Glutamatergic neuron (in vitro differentiated cells): Measurements from ENCODE around the gene AFF3. TPM values are rescaled to one million over a fixed set of nuclear protein-coding genes. Genes with fewer than 3 reads are reported as not detected.

Experiments
- DNase-seq: peaks from one replicate; pipeline ENCODE4 v3.0.0; 2022
- H3K27ac Mint-ChIP-seq: one replicate; pipeline ENCODE4 v1.8.0; 2020; ENCODE audit warnings: mild to moderate bottlenecking, mixed read lengths, inconsistent platforms; ENCODE audit not compliant: unreplicated experiment
- H3K27me3 Mint-ChIP-seq: one replicate; pipeline ENCODE4 v1.8.0; 2020; ENCODE audit warnings: mild to moderate bottlenecking, moderate library complexity, mixed read lengths, inconsistent platforms; ENCODE audit not compliant: unreplicated experiment
- H3K36me3 Mint-ChIP-seq: one replicate; pipeline ENCODE4 v1.8.0; 2020; ENCODE audit warnings: mild to moderate bottlenecking, mixed read lengths, inconsistent platforms; ENCODE audit not compliant: unreplicated experiment
- H3K4me1 Mint-ChIP-seq: one replicate; pipeline ENCODE4 v1.8.0; 2020; ENCODE audit warnings: mild to moderate bottlenecking, low read depth, mixed read lengths, inconsistent platforms; ENCODE audit not compliant: unreplicated experiment
- H3K4me3 Mint-ChIP-seq: one replicate; pipeline ENCODE4 v1.8.0; 2020; ENCODE audit warnings: mild to moderate bottlenecking, mixed read lengths, inconsistent platforms; ENCODE audit not compliant: unreplicated experiment
- H3K9me3 Mint-ChIP-seq: one replicate; pipeline ENCODE4 v1.8.0; 2020; ENCODE audit warnings: mild to moderate bottlenecking, moderate library complexity, mixed read lengths, inconsistent platforms; ENCODE audit not compliant: unreplicated experiment
- CTCF ChIP-seq: fragments of 200-600 bp; sonication (generic); IDR thresholded peaks from one replicate; pipeline ENCODE4 v1.5.0; 2021; ENCODE audit not compliant: partially characterized antibody, unreplicated experiment
- total RNA-seq: library from RNA; stranded (reverse); fragmentation: NEBNext Ultra II Directional; extraction: Animal tissue kit (Norgen Biotek cat#: 25700); gene quantifications from one replicate; pipeline ENCODE4 v1.2.1, GENCODE V29; 2021; ENCODE audit not compliant: unreplicated experiment

The AFF3 gene
- total RNA-seq, 1 donor from 2014 or later, result 125 TPM

DNA sequence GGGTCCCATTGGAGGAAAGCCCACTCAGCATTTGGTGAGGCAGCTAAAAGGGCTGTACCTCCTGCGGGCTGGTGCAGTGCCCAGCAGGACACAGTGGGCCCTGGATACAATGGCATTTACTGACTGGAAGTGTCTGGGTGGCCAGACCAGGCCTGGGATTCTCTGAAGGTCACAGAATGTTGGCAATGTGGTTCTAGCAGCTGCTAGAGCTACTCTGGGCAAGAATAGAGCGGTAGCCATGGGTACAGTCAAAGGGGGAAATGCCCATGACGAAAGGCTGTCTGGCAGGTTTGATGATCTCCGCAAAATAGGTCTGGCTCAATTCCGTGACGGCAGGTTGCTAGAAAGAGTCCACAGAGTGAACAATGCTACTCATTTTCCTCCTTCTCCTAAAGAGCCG lies 241.8 kb downstream of the AFF3 start:
- H3K4me1 Mint-ChIP-seq, result peaks cover 33% of the 10 kb centered on the region
- H3K36me3 Mint-ChIP-seq, result no peaks in the 10 kb centered on the region
- H3K4me3 Mint-ChIP-seq, result no peak overlapping the region
- H3K27me3 Mint-ChIP-seq, result peaks cover 9% of the 10 kb centered on the region
- peak overlapping the region; percentile 40 for H3K27ac Mint-ChIP-seq
- no peak for TF ChIP-seq CTCF
- peaks cover 8% of the 10 kb centered on the region for H3K9me3 Mint-ChIP-seq
- DNase-seq, result no peak

GRCh38 chr2:99899882-99900281 lies 242.5 kb downstream of the AFF3 start:
- Mint-ChIP-seq H3K4me1 (peaks cover 30% of the 10 kb centered on the region), H3K36me3 (no peaks in the 10 kb centered on the region)

GRCh38 chr2:99899058-99899855 lies 243.1 kb downstream of the AFF3 start:
- no peaks in the 10 kb centered on the region for H3K36me3 Mint-ChIP-seq
- DNase-seq, result no peak
- peak overlapping the region; percentile 45 for H3K27ac Mint-ChIP-seq
- peaks cover 4% of the 10 kb centered on the region for H3K9me3 Mint-ChIP-seq
- TF ChIP-seq CTCF, result no peak
- H3K4me3 Mint-ChIP-seq, result no peak overlapping the region
- H3K4me1 Mint-ChIP-seq, result peaks cover 28% of the 10 kb centered on the region
- peaks cover 9% of the 10 kb centered on the region for H3K27me3 Mint-ChIP-seq

More at GRCh38 chr2:99899882-99900281, 242.5 kb downstream of the AFF3 start:
- Mint-ChIP-seq H3K9me3 (peaks cover 6% of the 10 kb centered on the region), H3K4me3 (no peak overlapping the region), H3K27me3 (peaks cover 9% of the 10 kb centered on the region), H3K27ac (peak overlapping the region; percentile 45)
- no peak for TF ChIP-seq CTCF
- no peak for DNase-seq

GRCh38 chr2:99898336-99899048 lies 243.9 kb downstream of the AFF3 start:
- Mint-ChIP-seq H3K36me3 (no peaks in the 10 kb centered on the region), H3K4me1 (peaks cover 22% of the 10 kb centered on the region), H3K9me3 (peaks cover 4% of the 10 kb centered on the region), H3K27ac (no peak overlapping the region), H3K27me3 (peaks cover 9% of the 10 kb centered on the region), H3K4me3 (no peak overlapping the region)
- no peak for TF ChIP-seq CTCF
- DNase-seq, result no peak

DNA sequence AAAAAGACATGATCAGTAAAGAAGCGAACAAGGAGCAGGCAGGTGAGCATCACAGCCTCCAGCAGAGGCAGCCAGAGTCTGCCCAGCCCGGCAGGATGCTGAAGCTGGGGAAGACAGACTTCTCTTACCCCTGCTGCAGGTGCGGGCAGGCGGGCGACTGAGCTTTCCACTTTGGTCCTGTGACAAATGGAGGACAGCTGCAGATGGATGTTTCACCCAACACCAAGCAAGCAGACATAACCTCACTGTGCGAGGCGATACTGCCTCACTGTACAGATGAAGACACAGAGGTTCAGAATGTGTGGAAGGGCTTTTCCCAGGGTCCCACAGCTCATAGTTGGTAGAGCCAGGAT lies 251.0 kb downstream of the AFF3 start:
- Mint-ChIP-seq H3K4me1 (peaks cover 30% of the 10 kb centered on the region), H3K9me3 (peaks cover 6% of the 10 kb centered on the region), H3K36me3 (no peaks in the 10 kb centered on the region), H3K27ac (no peak overlapping the region), H3K4me3 (no peak overlapping the region), H3K27me3 (peaks cover 8% of the 10 kb centered on the region)
- TF ChIP-seq CTCF, result no peak
- DNase-seq, result no peak
